Mesothelial cell of epicardium (in vitro differentiated cells): ENCODE data around the gene OSBPL2. TPM values are rescaled to one million over a fixed set of nuclear protein-coding genes. Genes with fewer than 3 reads are reported as not detected.

Source experiments
- DNase-seq, 2 experiments: peaks; one replicate each; pipeline ENCODE4 v3.0.0; 2021; ENCODE audit warnings: low spot score in 2 of 2; ENCODE audit not compliant: unreplicated experiment in 2 of 2
- H3K27ac Mint-ChIP-seq: 2 replicates; pipeline ENCODE4 v1.8.0; 2021; ENCODE audit warnings: mixed read lengths
- H3K27me3 Mint-ChIP-seq: 2 replicates; pipeline ENCODE4 v1.8.0; 2021; ENCODE audit warnings: low read depth, mixed read lengths
- H3K36me3 Mint-ChIP-seq: 2 replicates; pipeline ENCODE4 v1.8.0; 2021; ENCODE audit warnings: mixed read lengths
- H3K4me1 Mint-ChIP-seq: 2 replicates; pipeline ENCODE4 v1.8.0; 2021; ENCODE audit warnings: mixed read lengths
- H3K4me3 Mint-ChIP-seq: 2 replicates; pipeline ENCODE4 v1.8.0; 2021; ENCODE audit warnings: mild to moderate bottlenecking, moderate library complexity, mixed read lengths
- H3K9me3 Mint-ChIP-seq: 2 replicates; pipeline ENCODE4 v1.8.0; 2021; ENCODE audit warnings: mixed read lengths
- CTCF ChIP-seq: fragments of 200-600 bp; sonication (generic); IDR thresholded peaks from one replicate; pipeline ENCODE4 v1.5.0; 2021; ENCODE audit warnings: antibody characterized with exemption; ENCODE audit not compliant: unreplicated experiment
- total RNA-seq: library from RNA; stranded (reverse); gene quantifications from 3 replicates; pipeline ENCODE4 v1.2.1, GENCODE V29; 2021

OSBPL2 gene
- total RNA-seq, 1 donor from 2014 or later = 57.7 TPM

- Mint-ChIP-seq H3K9me3 (no peaks in the 10 kb centered on the region), H3K27me3 (no peaks in the 10 kb centered on the region), H3K4me3 (no peak overlapping the region), H3K27ac (no peak overlapping the region), H3K4me1 (no peaks in the 10 kb centered on the region), H3K36me3 (peaks cover 23% of the 10 kb centered on the region)
- TF ChIP-seq CTCF = no peak
- DNase-seq = no peak
Measured at GRCh38 chr20:62281161-62281933, 43.0 kb downstream of the OSBPL2 start.

GRCh38 chr20:62282103-62282502 is 43.8 kb downstream of the OSBPL2 start:
- Mint-ChIP-seq H3K4me3 (no peak overlapping the region), H3K4me1 (no peaks in the 10 kb centered on the region), H3K9me3 (no peaks in the 10 kb centered on the region), H3K27ac (no peak overlapping the region), H3K36me3 (peaks cover 23% of the 10 kb centered on the region), H3K27me3 (no peaks in the 10 kb centered on the region)
- no peak for TF ChIP-seq CTCF
- no peak for DNase-seq

- Mint-ChIP-seq H3K27ac (no peak overlapping the region), H3K27me3 (no peaks in the 10 kb centered on the region), H3K4me3 (no peak overlapping the region), H3K4me1 (no peaks in the 10 kb centered on the region), H3K36me3 (peaks cover 23% of the 10 kb centered on the region), H3K9me3 (no peaks in the 10 kb centered on the region)
- no peak for DNase-seq
- TF ChIP-seq CTCF = no peak
Measured at GRCh38 chr20:62282877-62283503, 44.7 kb downstream of the OSBPL2 start.

- no peak for DNase-seq
- Mint-ChIP-seq H3K9me3 (no peaks in the 10 kb centered on the region), H3K36me3 (peaks cover 24% of the 10 kb centered on the region), H3K27me3 (no peaks in the 10 kb centered on the region), H3K4me1 (no peaks in the 10 kb centered on the region), H3K4me3 (no peak overlapping the region), H3K27ac (no peak overlapping the region)
- TF ChIP-seq CTCF = no peak
Measured at GRCh38 chr20:62284448-62284847, 46.1 kb downstream of the OSBPL2 start.

- no peak for DNase-seq
- Mint-ChIP-seq H3K9me3 (no peaks in the 10 kb centered on the region), H3K36me3 (peaks cover 24% of the 10 kb centered on the region), H3K27me3 (no peaks in the 10 kb centered on the region), H3K4me3 (no peak overlapping the region), H3K4me1 (no peaks in the 10 kb centered on the region), H3K27ac (no peak overlapping the region)
- TF ChIP-seq CTCF = no peak
Measured at GRCh38 chr20:62285151-62285550, 46.8 kb downstream of the OSBPL2 start.
